Measurements from ENCODE around the gene GALC. TPM values are rescaled to one million over a fixed set of nuclear protein-coding genes. Genes with fewer than 3 reads are reported as not detected.
A peak's percentile ranks its signal among the peaks of the same experiment; 100 is the strongest.

The GALC gene
- total RNA-seq, 3 donors from 2014 or later: 21.2 to 29.8 (median 24.3) TPM

- H3K4me1 ChIP-seq (ENCODE audit: low read depth): no peaks in the 10 kb centered on the region
- DNase-seq (no peak), ATAC-seq (no peak)
- no peaks in the 10 kb centered on the region for H3K36me3 ChIP-seq (ENCODE audit: low read depth)
- no peak overlapping the region for H3K4me3 ChIP-seq
- no peaks in the 10 kb centered on the region for H3K9me3 ChIP-seq
- no peak for TF ChIP-seq CTCF (IDR thresholded peaks at IDR 0.05)
- intact Hi-C loops (cut with DNase I, micrococcal nuclease): no loop called here
These were observed 98.1 kb downstream of the GALC start for GRCh38 chr14:87894920-87895319.

GRCh38 chr14:87892763-87893162 lies 100.2 kb downstream of the GALC start:
- Histone ChIP-seq H3K36me3 (ENCODE audit: low read depth) (no peaks in the 10 kb centered on the region), H3K4me3 (no peak overlapping the region), H3K4me1 (ENCODE audit: low read depth) (no peaks in the 10 kb centered on the region), H3K9me3 (no peaks in the 10 kb centered on the region)
- no peak for ATAC-seq
- intact Hi-C loops (cut with DNase I, micrococcal nuclease): no loop called here
- no peak for DNase-seq
- no peak for TF ChIP-seq CTCF (IDR thresholded peaks at IDR 0.05)

GRCh38 chr14:87888136-87888999 lies 104.6 kb downstream of the GALC start:
- H3K4me1 ChIP-seq (ENCODE audit: low read depth): no peaks in the 10 kb centered on the region
- no peaks in the 10 kb centered on the region for H3K9me3 ChIP-seq
- intact Hi-C loops (cut with DNase I, micrococcal nuclease): no loop called here
- TF ChIP-seq CTCF (IDR thresholded peaks at IDR 0.05): no peak
- H3K4me3 ChIP-seq: no peak overlapping the region
- no peaks in the 10 kb centered on the region for H3K36me3 ChIP-seq (ENCODE audit: low read depth)
- peak in 2 of 3 donors; percentile 6 to 23 for DNase-seq
- ATAC-seq: peak; percentile 34

- intact Hi-C loops (cut with DNase I, micrococcal nuclease): no loop called here
- TF ChIP-seq CTCF (IDR thresholded peaks at IDR 0.05): no peak
- ATAC-seq (no peak), DNase-seq (no peak)
- Histone ChIP-seq H3K36me3 (ENCODE audit: low read depth) (no peaks in the 10 kb centered on the region), H3K9me3 (no peaks in the 10 kb centered on the region), H3K4me1 (ENCODE audit: low read depth) (no peaks in the 10 kb centered on the region), H3K4me3 (no peak overlapping the region)
These were observed 109.2 kb downstream of the GALC start for GRCh38 chr14:87883750-87884149.

Other genes with a start within 250 kb of the GALC start
- 1 to 10 TPM in 2 of 3 donors, under 1 TPM in 1; 0.41 to 1.6 (median 1.6) TPM for gene GPR65, start 12.0 kb upstream of the GALC start, total RNA-seq